ENCODE data around the gene SLC35D2. TPM values are rescaled to one million over a fixed set of nuclear protein-coding genes. Genes with fewer than 3 reads are reported as not detected.

SLC35D2 gene
- total and polyA plus RNA-seq, 8 donors = 13.9 to 27.5 (median 21.2) TPM

GRCh38 chr9:96423322-96423984 lies 39.9 kb upstream of the SLC35D2 start:
- WGBS, 2 donors = 79 to 83% methylated on average over 8 of the region's 8 CpGs
- no peak overlapping the region for H3K4me3 ChIP-seq
- no peak for ATAC-seq
- H3K36me3 ChIP-seq = no peaks in the 10 kb centered on the region
- intact Hi-C loops (cut with DNase I) = no loop called here
- TF ChIP-seq CTCF (IDR thresholded peaks at IDR 0.05) = no peak
- H3K27me3 ChIP-seq = no peaks in the 10 kb centered on the region
- FAIRE-seq = no peak
- no peak for DNase-seq
- no peak overlapping the region for H3K27ac ChIP-seq
- peaks cover 0 to 18% (median 14%) of the 10 kb centered on the region in 3 donors for H3K4me1 ChIP-seq
- H3K9me3 ChIP-seq = no peaks in the 10 kb centered on the region

DNA sequence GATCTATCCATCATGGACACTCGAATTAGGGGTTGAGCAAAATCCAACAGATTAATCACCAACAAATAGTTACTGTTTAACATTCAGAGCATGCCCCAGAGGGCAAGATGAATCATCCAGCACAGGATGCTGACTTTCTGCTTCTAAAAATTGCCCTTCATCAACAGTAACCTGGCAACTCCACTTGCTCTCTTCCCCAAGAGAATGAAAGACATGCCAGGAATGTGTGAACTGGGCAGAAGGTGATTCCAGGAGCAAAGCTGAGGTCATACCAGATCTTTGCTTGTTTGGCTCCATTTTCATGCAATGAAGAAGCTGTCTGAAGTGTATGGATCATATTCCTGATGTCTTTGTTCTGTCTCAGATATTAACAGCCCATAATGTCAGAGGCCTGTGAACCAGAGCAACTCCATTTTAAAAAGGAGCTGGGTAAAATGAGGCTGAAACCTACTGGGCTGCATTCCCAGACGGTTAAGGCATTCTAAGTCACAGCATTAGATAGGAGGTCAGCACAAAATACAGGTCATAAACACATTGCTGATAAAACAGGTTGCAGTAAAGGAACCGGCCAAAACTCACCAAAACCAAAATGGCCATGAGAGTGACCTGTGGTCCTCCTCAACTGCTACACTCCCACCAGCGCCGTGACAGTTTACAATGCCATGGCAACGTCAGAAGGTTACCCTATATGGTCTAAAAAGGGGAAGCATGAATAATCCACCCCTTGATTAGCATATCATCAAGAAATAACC lies 37.1 kb upstream of the SLC35D2 start:
- H3K9me3 ChIP-seq = no peaks in the 10 kb centered on the region
- DNase-seq (peak in 3 of 6 donors; percentile 45 to 73 (median 49)), FAIRE-seq (no peak), ATAC-seq (peak; percentile 9 to 29 (median 16))
- peaks cover 0 to 19% (median 18%) of the 10 kb centered on the region in 3 donors for H3K4me1 ChIP-seq
- intact Hi-C loops (cut with DNase I) = no loop called here
- 45 to 47% methylated on average over 6 of the region's 6 CpGs for WGBS, 2 donors
- H3K4me3 ChIP-seq = no peak overlapping the region
- no peaks in the 10 kb centered on the region for H3K36me3 ChIP-seq
- peak overlapping the region; percentile 14 to 97 (median 63) for H3K27ac ChIP-seq
- TF ChIP-seq CTCF (IDR thresholded peaks at IDR 0.05) = no peak
- no peaks in the 10 kb centered on the region for H3K27me3 ChIP-seq

GRCh38 chr9:96419691-96419969 lies 36.1 kb upstream of the SLC35D2 start:
- intact Hi-C loops (cut with DNase I) = no loop called here
- Histone ChIP-seq H3K36me3 (no peaks in the 10 kb centered on the region), H3K27ac (peak overlapping the region; percentile 93 to 97 (median 97)), H3K27me3 (no peaks in the 10 kb centered on the region), H3K9me3 (no peaks in the 10 kb centered on the region), H3K4me3 (peak overlapping the region in 2 of 4 donors; percentile 65 to 81), H3K4me1 (peaks cover 0 to 19% (median 18%) of the 10 kb centered on the region in 3 donors)
- WGBS, 2 donors = 25 to 39% methylated on average over 2 of the region's 2 CpGs
- ATAC-seq (no peak), FAIRE-seq (peak; percentile 29), DNase-seq (no peak)
- no peak for TF ChIP-seq CTCF (IDR thresholded peaks at IDR 0.05)

DNA sequence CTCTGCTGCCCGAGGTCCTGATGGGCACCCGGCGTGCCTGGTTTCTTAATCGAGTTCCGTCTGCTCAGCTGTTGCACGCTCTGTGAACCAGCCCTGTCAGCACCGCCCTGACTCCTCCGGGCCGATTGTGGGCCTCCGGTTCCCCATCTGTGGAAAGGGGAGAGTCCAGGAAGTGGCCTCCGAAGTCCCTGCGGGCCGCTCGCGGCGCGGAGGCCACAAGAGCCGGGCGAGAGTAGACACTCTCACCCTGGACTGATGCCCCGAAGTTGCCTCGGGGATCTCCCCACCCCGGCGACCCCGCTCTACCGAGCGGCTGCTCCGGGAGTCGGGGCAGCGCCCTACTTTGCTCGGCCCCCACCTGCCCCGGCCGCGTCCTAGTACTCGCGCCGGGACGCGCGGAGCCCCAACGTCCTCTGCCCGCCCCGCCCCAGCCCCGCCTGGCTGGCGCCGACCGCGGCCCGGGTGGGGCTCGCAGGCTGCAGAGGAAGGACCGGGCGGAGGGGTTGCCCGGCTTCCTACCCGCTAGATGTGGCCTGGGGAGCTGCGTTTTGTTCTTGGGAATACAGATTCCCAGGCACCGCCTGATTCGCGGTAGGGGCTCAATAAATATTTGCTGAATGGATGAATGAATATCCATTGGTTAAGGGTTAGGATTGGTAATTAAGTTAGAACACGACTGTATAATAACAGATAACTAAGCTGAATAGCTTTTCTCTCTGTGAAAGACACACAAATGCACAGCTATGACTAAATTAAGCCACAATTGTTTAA lies 35.6 kb upstream of the SLC35D2 start:
- H3K27me3 ChIP-seq = no peaks in the 10 kb centered on the region
- ATAC-seq (peak; percentile 42 to 55 (median 50)), FAIRE-seq (no peak), DNase-seq (peak; percentile 51 to 81 (median 68))
- intact Hi-C loops (cut with DNase I) = no loop called here
- peak overlapping the region; percentile 47 to 81 (median 72) for H3K4me3 ChIP-seq
- 0% methylated on average over 41 to 58 of the region's 58 CpGs for WGBS, 2 donors
- H3K27ac ChIP-seq = peak overlapping the region; percentile 93 to 97 (median 97)
- H3K4me1 ChIP-seq = peaks cover 0 to 19% (median 18%) of the 10 kb centered on the region in 3 donors
- H3K9me3 ChIP-seq = no peaks in the 10 kb centered on the region
- H3K36me3 ChIP-seq = no peaks in the 10 kb centered on the region
- no peak for TF ChIP-seq CTCF (IDR thresholded peaks at IDR 0.05)

Data from pancreas (tissue), 10 donors.